ENCODE data around the gene TMEM131. TPM values are rescaled to one million over a fixed set of nuclear protein-coding genes. Genes with fewer than 3 reads are reported as not detected.

The TMEM131 gene
- total RNA-seq, 3 donors from 2014 or later = 58.3 to 110 (median 67.7) TPM

DNA sequence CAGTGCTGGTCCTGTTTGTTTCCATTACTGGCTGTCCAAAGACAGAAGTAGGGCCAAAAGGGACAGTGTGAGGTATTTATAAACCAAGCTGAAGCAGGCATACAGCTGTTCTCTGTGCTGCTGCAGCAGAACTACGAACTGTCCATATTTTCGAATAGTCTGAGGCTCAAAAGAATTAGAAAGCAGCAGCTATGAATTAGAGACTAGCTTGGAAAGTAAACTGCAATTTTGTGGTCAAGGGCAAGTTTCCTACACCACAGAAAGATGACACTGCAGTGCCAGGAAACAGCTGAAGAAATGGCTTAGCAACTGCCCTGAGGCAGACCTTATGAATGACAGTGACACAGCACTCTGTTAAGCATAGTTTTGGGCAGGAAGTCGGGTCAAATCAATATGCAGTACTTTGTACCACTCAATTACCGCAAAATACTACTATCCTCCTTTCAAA, 125.3 kb downstream of the TMEM131 start:
- no peak for TF ChIP-seq CTCF (IDR thresholded peaks at IDR 0.05)
- Histone ChIP-seq H3K36me3 (ENCODE audit: low read depth) (no peaks in the 10 kb centered on the region), H3K9me3 (no peaks in the 10 kb centered on the region), H3K4me3 (no peak overlapping the region), H3K4me1 (ENCODE audit: low read depth) (peaks cover 18% of the 10 kb centered on the region)
- DNase-seq = peak in 1 of 3 donors; percentile 14
- ATAC-seq = peak; percentile 69
- intact Hi-C loops (cut with DNase I, micrococcal nuclease) = no loop called here

GRCh38 chr2:97869722-97870346, 125.9 kb downstream of the TMEM131 start:
- H3K36me3 ChIP-seq (ENCODE audit: low read depth) = no peaks in the 10 kb centered on the region
- no peaks in the 10 kb centered on the region for H3K9me3 ChIP-seq
- peaks cover 18% of the 10 kb centered on the region for H3K4me1 ChIP-seq (ENCODE audit: low read depth)
- intact Hi-C loops (cut with DNase I, micrococcal nuclease) = no loop called here
- ATAC-seq (no peak), DNase-seq (no peak)
- H3K4me3 ChIP-seq = no peak overlapping the region
- TF ChIP-seq CTCF (IDR thresholded peaks at IDR 0.05) = no peak

GRCh38 chr2:97868986-97869721, 126.6 kb downstream of the TMEM131 start:
- peaks cover 18% of the 10 kb centered on the region for H3K4me1 ChIP-seq (ENCODE audit: low read depth)
- DNase-seq (no peak), ATAC-seq (peak; percentile 96)
- no peaks in the 10 kb centered on the region for H3K9me3 ChIP-seq
- H3K36me3 ChIP-seq (ENCODE audit: low read depth) = no peaks in the 10 kb centered on the region
- no peak overlapping the region for H3K4me3 ChIP-seq
- intact Hi-C loops (cut with DNase I, micrococcal nuclease) = no loop called here
- no peak for TF ChIP-seq CTCF (IDR thresholded peaks at IDR 0.05)

DNA sequence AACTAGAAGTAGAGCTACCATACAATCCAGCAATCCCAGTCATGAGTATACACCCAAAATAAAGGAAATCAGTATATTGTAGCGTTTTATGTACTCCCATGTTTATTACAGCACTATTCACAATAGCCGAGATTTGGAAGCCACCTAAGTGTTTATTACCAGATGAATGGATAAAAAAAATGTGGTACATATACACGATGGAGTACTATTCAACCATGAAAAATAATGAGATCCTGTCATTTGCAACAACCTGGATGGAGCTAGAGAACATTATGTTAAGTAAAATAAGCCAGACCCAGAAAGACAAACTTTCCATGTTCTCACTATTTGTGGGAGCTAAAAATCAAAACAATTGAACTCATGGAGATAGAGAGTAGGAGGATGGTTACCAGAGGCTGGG, 131.9 kb downstream of the TMEM131 start:
- intact Hi-C loops (cut with DNase I, micrococcal nuclease) = no loop called here
- Histone ChIP-seq H3K9me3 (no peaks in the 10 kb centered on the region), H3K4me1 (ENCODE audit: low read depth) (no peaks in the 10 kb centered on the region), H3K36me3 (ENCODE audit: low read depth) (no peaks in the 10 kb centered on the region), H3K4me3 (no peak overlapping the region)
- no peak for TF ChIP-seq CTCF (IDR thresholded peaks at IDR 0.05)
- DNase-seq = no peak
- no peak for ATAC-seq

DNA sequence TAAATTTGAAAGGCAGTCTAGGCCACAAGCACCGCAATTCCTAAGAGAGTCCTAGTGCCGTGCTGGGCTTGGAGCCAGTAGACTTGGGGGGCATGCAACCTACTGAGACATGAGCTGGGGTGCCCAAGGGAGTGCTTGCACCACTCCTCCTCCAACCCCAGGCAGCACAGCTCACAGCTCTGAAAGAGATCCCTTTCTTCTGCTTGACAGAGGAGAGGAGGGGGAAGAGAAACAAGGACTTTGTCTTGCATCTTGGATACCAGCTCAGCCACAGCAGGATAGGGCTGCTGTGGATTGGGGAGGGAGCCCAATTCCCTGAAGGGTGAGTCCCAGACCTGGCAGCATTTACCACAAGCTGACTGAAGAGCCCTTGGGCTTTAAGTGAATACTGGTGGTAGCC, 134.6 kb downstream of the TMEM131 start:
- DNase-seq (no peak), ATAC-seq (no peak)
- no peaks in the 10 kb centered on the region for H3K36me3 ChIP-seq (ENCODE audit: low read depth)
- TF ChIP-seq CTCF (IDR thresholded peaks at IDR 0.05) = no peak
- no peaks in the 10 kb centered on the region for H3K9me3 ChIP-seq
- no peaks in the 10 kb centered on the region for H3K4me1 ChIP-seq (ENCODE audit: low read depth)
- intact Hi-C loops (cut with DNase I, micrococcal nuclease) = no loop called here
- no peak overlapping the region for H3K4me3 ChIP-seq
